HepG2 (cell line): Measurements from ENCODE around the gene LUC7L. TPM values are rescaled to one million over a fixed set of nuclear protein-coding genes. Genes with fewer than 3 reads are reported as not detected.
A peak's percentile ranks its signal among the peaks of the same experiment; 100 is the strongest.

Source experiments
- ATAC-seq: fragments of 200-7000 bp; cut with Tn5 transposase; 3 replicates; pipeline ENCODE4 v1.9.1; 2020; ENCODE audit warnings: mild to moderate bottlenecking, moderate library complexity
- BruUV-seq: library from RNA; stranded (reverse); fragments of 400-500 nt; replicated peaks from 2 replicates; lab custom pipeline; 2021; lab: Mats Ljungman, UMichigan
- CTCF ChIA-PET: fragments of 300-600 bp; formaldehyde crosslinking; extraction: SDS; loops from one replicate; lab custom pipeline; 2021; ENCODE audit warnings: low total read pairs, inconsistent platforms, low intra/inter-chr PET ratio; lab: Yijun Ruan, JAX
- POLR2A ChIA-PET: fragments of 350-600 bp; sonication (Branson Sonifier 250); formaldehyde crosslinking; loops from one replicate; lab custom pipeline; 2020; ENCODE audit warnings: antibody characterized with exemption, inconsistent platforms; lab: Yijun Ruan, JAX
- DNase-seq: peaks from one replicate; pipeline ENCODE4 v3.0.0-alpha.2; 2015; ENCODE audit warnings: low spot score
- FAIRE-seq: peaks from 3 replicates; lab custom pipeline; 2011; peaks lifted over from hg19 to GRCh38; lab: Jason Lieb, UNC
- H2AFZ ChIP-seq: one replicate; pipeline ENCODE4 v1.6.1; 2011; ENCODE audit warnings: low read length, inconsistent platforms
- H3K27ac ChIP-seq: fragments of 300-600 bp; 3 replicates; pipeline ENCODE4 v1.8.0; 2011; ENCODE audit warnings: mixed run types, mild to moderate bottlenecking, mixed read lengths, low read length, inconsistent platforms; ENCODE audit not compliant: insufficient read depth; ENCODE audit errors: extremely low read length
- H3K27me3 ChIP-seq, 2 experiments: fragments of 200-600 bp in 1 of 2; 2 replicates in 1 of 2; 3 replicates in 1 of 2; pipeline versions ENCODE4 v1.6.0 to v1.8.0; 2011; ENCODE audit warnings: low read length in 2 of 2, mild to moderate bottlenecking in 2 of 2, moderate library complexity in 2 of 2, inconsistent platforms in 1 of 2; ENCODE audit not compliant: insufficient read depth in 2 of 2, control insufficient read depth in 1 of 2
- H3K36me3 ChIP-seq, 2 experiments: fragments of 200-600 bp in 1 of 2; replicated peaks in 1 of 2; 2 replicates in 1 of 2; 3 replicates in 1 of 2; pipeline versions ENCODE4 v1.5.1 to v1.8.0; 2011; ENCODE audit warnings: low read length in 2 of 2, inconsistent platforms in 1 of 2; ENCODE audit not compliant: insufficient read depth in 2 of 2, control insufficient read depth in 1 of 2
- H3K4me1 ChIP-seq: 2 replicates; pipeline ENCODE4 v1.5.1; 2012; ENCODE audit warnings: low read length, inconsistent platforms; ENCODE audit not compliant: insufficient read depth
- H3K4me2 ChIP-seq: 2 replicates; pipeline ENCODE4 v1.6.0; 2011; ENCODE audit warnings: low read depth, low read length, inconsistent platforms
- H3K4me3 ChIP-seq, 3 experiments: fragments of 200-600 bp in 1 of 3; sonication (generic), shearing (Covaris generic) in 1 of 3; replicated peaks in 1 of 3; 2 replicates each; pipeline ENCODE4 v1.5.1; 2011 to 2016; ENCODE audit warnings: low read length in 3 of 3, inconsistent platforms in 2 of 3, low read depth in 2 of 3, mild to moderate bottlenecking in 2 of 3, control low read depth in 1 of 3, mixed read lengths in 1 of 3; ENCODE audit not compliant: insufficient read depth in 1 of 3
- H3K79me2 ChIP-seq: one replicate; pipeline ENCODE4 v1.6.1; 2011; ENCODE audit warnings: low read length, inconsistent platforms; ENCODE audit not compliant: insufficient read depth
- H3K9ac ChIP-seq: 2 replicates; pipeline ENCODE4 v1.6.0; 2011; ENCODE audit warnings: mild to moderate bottlenecking, low read depth, low read length, inconsistent platforms; ENCODE audit not compliant: insufficient read depth
- H3K9me3 ChIP-seq: 2 replicates; pipeline ENCODE4 v1.5.1; 2012; ENCODE audit warnings: mild to moderate bottlenecking, low read length
- H4K20me1 ChIP-seq: 2 replicates; pipeline ENCODE4 v1.6.0; 2011; ENCODE audit warnings: inconsistent platforms, mild to moderate bottlenecking, low read length, moderate library complexity; ENCODE audit not compliant: insufficient read depth
- CEBPB ChIP-seq: IDR thresholded peaks from 2 replicates; pipeline ENCODE4 v1.6.1; 2011; ENCODE audit warnings: low read depth, low read length, improper control_type of control experiment, borderline replicate concordance
- CEBPG ChIP-seq: IDR thresholded peaks from 2 replicates; pipeline ENCODE4 v1.6.1; 2016
- GRHL1 ChIP-seq: sonication (generic); formaldehyde crosslinking; conservative IDR thresholded peaks from 2 replicates; pipeline ENCODE4 v1.8.0; 2022; ENCODE audit warnings: missing genetic modification reagents
- LCORL ChIP-seq, 2 experiments: fragments of 450-650 bp in 1 of 2; sonication (generic) in 1 of 2; formaldehyde crosslinking in 1 of 2; IDR thresholded peaks; 2 replicates each; pipeline versions ENCODE4 v1.5.0 to v1.6.1; 2017 to 2020; ENCODE audit warnings: antibody characterized with exemption in 1 of 2, missing genetic modification reagents in 1 of 2
- MED8 ChIP-seq: sonication (generic); formaldehyde crosslinking; IDR thresholded peaks from 2 replicates; pipeline ENCODE4 v1.8.1; 2023; ENCODE audit warnings: mild to moderate bottlenecking, missing genetic modification reagents; ENCODE audit not compliant: insufficient replicate concordance
- PHF5A ChIP-seq: IDR thresholded peaks from one replicate; pipeline ENCODE4 v1.6.1; 2018; ENCODE audit warnings: low read depth, missing genetic modification reagents; ENCODE audit not compliant: unreplicated experiment
- SMAD9 ChIP-seq: sonication (generic); formaldehyde crosslinking; IDR thresholded peaks from 2 replicates; pipeline ENCODE4 v1.5.1; 2020; ENCODE audit warnings: mild to moderate bottlenecking, missing genetic modification reagents
- SNAI1 ChIP-seq: sonication (generic); formaldehyde crosslinking; IDR thresholded peaks from 2 replicates; pipeline ENCODE4 v1.5.0; 2020; ENCODE audit warnings: mild to moderate bottlenecking, missing genetic modification reagents, borderline replicate concordance
- U2AF2 ChIP-seq: fragments of 200-400 bp; formaldehyde crosslinking; IDR thresholded peaks from 2 replicates; pipeline ENCODE4 v1.6.1; 2017; ENCODE audit warnings: low read depth, mild to moderate bottlenecking, low read length
- ZNF296 ChIP-seq: sonication (generic); formaldehyde crosslinking; conservative IDR thresholded peaks from 2 replicates; pipeline ENCODE4 v1.5.0; 2020; ENCODE audit warnings: mild to moderate bottlenecking, missing genetic modification reagents
- WGBS: methylation state at CpG from one replicate; pipeline ENCODE4 v1.1.6; 2017; ENCODE audit warnings: low lambda C conversion rate; 5-methylcytosine and 5-hydroxymethylcytosine counted together
- in situ Hi-C: cut with HindIII; loops from 2 replicates; pipeline ENCODE4 v1.10.0; 2017; ENCODE audit warnings: low pct_unique_long_range_greater_than_20kb; ENCODE audit not compliant: extremely low pct_ligation_motif_present
- intact Hi-C: fragments of 100-400 bp; cut with micrococcal nuclease; formaldehyde crosslinking; loops from one replicate; pipeline ENCODE4 v1.10.0; 2022; ENCODE audit not compliant: unreplicated experiment
- polyA plus RNA-seq, 8 experiments: library from polyadenylated mRNA; depleted of rRNA in 3 of 8; stranded (reverse) in 7 of 8; unstranded in 1 of 8; fragments of >200 nt; fragmentation: Illumina TruSeq in 4 of 8; extraction: Trizol in 4 of 8; gene quantifications; 2 replicates each; pipeline versions ENCODE4 v1.2.1 to v1.2.3, GENCODE V29; 2011 to 2016; ENCODE audit warnings: low read depth in 4 of 8, missing spikeins in 1 of 8, mixed read lengths in 1 of 8; ENCODE audit not compliant: insufficient read depth in 1 of 8
- total RNA-seq, 5 experiments: library from RNA; depleted of rRNA; stranded (reverse); fragments of >200 nt; fragmentation: Illumina TruSeq; extraction: Trizol; gene quantifications; 2 replicates each; pipeline ENCODE4 v1.2.3, GENCODE V29; 2016; ENCODE audit warnings: low read depth in 1 of 5
- TF ChIP-seq, protein P1 (sequence below): sonication (generic); formaldehyde crosslinking; IDR thresholded peaks from 2 replicates; pipeline ENCODE4 v1.4.0; 2020; ENCODE audit warnings: missing genetic modification reagents
- TF ChIP-seq, protein P2 (sequence below): sonication (generic); formaldehyde crosslinking; IDR thresholded peaks from 2 replicates; pipeline ENCODE4 v1.4.0; 2020; ENCODE audit warnings: missing genetic modification reagents

The LUC7L gene
- total and polyA plus RNA-seq, 2 of the 13 experiments (the other 11 are each of a cell fraction or from before 2014, with no cell fraction given): 48.7 to 56.9 TPM

- H3K27ac ChIP-seq: no peak overlapping the region
- H3K4me1 ChIP-seq: peaks cover 34% of the 10 kb centered on the region
- no peak overlapping the region for H2AFZ ChIP-seq
- POLR2A ChIA-PET: interaction anchor here (0.6 to 0.8 kb wide), 2 partner anchors 14 to 98 kb away, joined by 3 to 4 read pairs; no protein-coding TSS in a partner anchor
- WGBS: 34% methylated on average over 14 of the region's 14 CpGs
- peaks cover 0 to 18% of the 10 kb centered on the region in 2 experiments; a peak in 3 of 5 replicates for H3K27me3 ChIP-seq
- H3K9ac ChIP-seq: no peak overlapping the region
- no peak overlapping the region for H3K4me3 ChIP-seq
- TF ChIP-seq CEBPG (peak; percentile 33; the same call in 1 of the 2 replicates), PHF5A (CRISPR knock-in tag) (no peak), CEBPB (peak; percentile 79)
- TF ChIP-seq, protein P1, sequence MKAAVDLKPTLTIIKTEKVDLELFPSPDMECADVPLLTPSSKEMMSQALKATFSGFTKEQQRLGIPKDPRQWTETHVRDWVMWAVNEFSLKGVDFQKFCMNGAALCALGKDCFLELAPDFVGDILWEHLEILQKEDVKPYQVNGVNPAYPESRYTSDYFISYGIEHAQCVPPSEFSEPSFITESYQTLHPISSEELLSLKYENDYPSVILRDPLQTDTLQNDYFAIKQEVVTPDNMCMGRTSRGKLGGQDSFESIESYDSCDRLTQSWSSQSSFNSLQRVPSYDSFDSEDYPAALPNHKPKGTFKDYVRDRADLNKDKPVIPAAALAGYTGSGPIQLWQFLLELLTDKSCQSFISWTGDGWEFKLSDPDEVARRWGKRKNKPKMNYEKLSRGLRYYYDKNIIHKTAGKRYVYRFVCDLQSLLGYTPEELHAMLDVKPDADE (CRISPR knock-in tag): no peak
- in situ Hi-C loops: no loop called here
- DNase-seq (no peak), FAIRE-seq (no peak), ATAC-seq (no peak)
- no TSS peak for BruUV-seq
- no peaks in the 10 kb centered on the region for H4K20me1 ChIP-seq
- no peaks in the 10 kb centered on the region for H3K9me3 ChIP-seq
- CTCF ChIA-PET: no interaction called here
- no peaks in the 10 kb centered on the region for H3K79me2 ChIP-seq
- no peak overlapping the region for H3K4me2 ChIP-seq
- no peaks in the 10 kb centered on the region for H3K36me3 ChIP-seq
- intact Hi-C loops: no loop called here
Measured at GRCh38 chr16:144797-145252, 84.4 kb downstream of the LUC7L start.

DNA sequence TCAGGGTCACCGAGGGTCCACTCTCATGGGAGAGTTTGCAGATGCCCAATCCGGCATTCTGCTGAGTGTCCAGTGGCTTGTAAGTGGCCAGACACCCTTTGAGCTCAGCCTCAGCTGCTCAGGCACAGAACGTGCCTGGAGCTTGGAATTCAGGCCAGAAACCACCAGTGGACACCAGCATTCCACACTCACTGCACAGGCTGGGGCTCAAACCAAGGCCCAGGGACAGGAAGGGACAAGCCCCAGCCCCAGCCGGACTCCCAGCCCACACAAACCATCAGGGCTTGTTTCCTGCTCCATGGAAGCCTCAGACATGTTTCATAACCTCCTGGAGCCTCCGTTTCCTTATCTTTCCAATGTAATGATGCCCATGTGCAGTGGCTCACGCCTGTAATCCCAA is 85.8 kb downstream of the LUC7L start:
- no peak for FAIRE-seq
- Histone ChIP-seq H3K79me2 (no peaks in the 10 kb centered on the region), H2AFZ (no peak overlapping the region), H3K36me3 (no peaks in the 10 kb centered on the region), H3K27me3 (peaks cover 0 to 6% of the 10 kb centered on the region in 2 experiments; a peak in 2 of 5 replicates), H3K9ac (no peak overlapping the region), H3K4me3 (peak overlapping the region in 1 of 3 experiments; percentile 52; a peak in 1 of 6 replicates), H3K4me1 (peaks cover 41% of the 10 kb centered on the region), H3K27ac (no peak overlapping the region), H4K20me1 (no peaks in the 10 kb centered on the region), H3K4me2 (peak overlapping the region; percentile 75), H3K9me3 (no peaks in the 10 kb centered on the region)
- intact Hi-C loops (no loop called here), in situ Hi-C loops (no loop called here)
- BruUV-seq: no TSS peak
- DNase-seq: no peak
- 20% methylated on average over 2 of the region's 6 CpGs for WGBS
- ChIA-PET CTCF (no interaction called here), POLR2A (interaction anchor here (0.5 kb wide), 1 partner anchor 200 kb away, joined by 3 read pairs; no protein-coding TSS in a partner anchor)
- ATAC-seq: peak; percentile 47
- TF ChIP-seq GRHL1 (CRISPR knock-in tag) (no peak), MED8 (no peak), SMAD9 (CRISPR knock-in tag) (no peak), SNAI1 (CRISPR knock-in tag) (no peak), LCORL (IDR thresholded peaks at IDR 0.05) (no peak), LCORL (CRISPR knock-in tag; IDR thresholded peaks at IDR 0.05) (no peak), ZNF296 (CRISPR knock-in tag) (peak; percentile 69; the same call in 1 of the 2 replicates), U2AF2 (no peak)
- TF ChIP-seq, protein P2, sequence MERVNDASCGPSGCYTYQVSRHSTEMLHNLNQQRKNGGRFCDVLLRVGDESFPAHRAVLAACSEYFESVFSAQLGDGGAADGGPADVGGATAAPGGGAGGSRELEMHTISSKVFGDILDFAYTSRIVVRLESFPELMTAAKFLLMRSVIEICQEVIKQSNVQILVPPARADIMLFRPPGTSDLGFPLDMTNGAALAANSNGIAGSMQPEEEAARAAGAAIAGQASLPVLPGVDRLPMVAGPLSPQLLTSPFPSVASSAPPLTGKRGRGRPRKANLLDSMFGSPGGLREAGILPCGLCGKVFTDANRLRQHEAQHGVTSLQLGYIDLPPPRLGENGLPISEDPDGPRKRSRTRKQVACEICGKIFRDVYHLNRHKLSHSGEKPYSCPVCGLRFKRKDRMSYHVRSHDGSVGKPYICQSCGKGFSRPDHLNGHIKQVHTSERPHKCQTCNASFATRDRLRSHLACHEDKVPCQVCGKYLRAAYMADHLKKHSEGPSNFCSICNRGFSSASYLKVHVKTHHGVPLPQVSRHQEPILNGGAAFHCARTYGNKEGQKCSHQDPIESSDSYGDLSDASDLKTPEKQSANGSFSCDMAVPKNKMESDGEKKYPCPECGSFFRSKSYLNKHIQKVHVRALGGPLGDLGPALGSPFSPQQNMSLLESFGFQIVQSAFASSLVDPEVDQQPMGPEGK: peak; percentile 15; the same call in 1 of the 2 replicates
